HEK293T (cell line): Measurements from ENCODE around the gene SMARCAL1.

Source experiments
- ARNT ChIP-seq: fragments of 450-650 bp; IDR thresholded peaks from 2 replicates; pipeline ENCODE4 v1.6.1; 2017; ENCODE audit warnings: mild to moderate bottlenecking
- BHLHE40 ChIP-seq: fragments of 450-650 bp; IDR thresholded peaks from 2 replicates; pipeline ENCODE4 v1.6.1; 2016; ENCODE audit warnings: mild to moderate bottlenecking, moderate library complexity, borderline replicate concordance
- ELF4 ChIP-seq: fragments of 450-650 bp; IDR thresholded peaks from 2 replicates; pipeline ENCODE4 v1.6.1; 2017; ENCODE audit warnings: antibody characterized with exemption
- FOXA1 ChIP-seq: fragments of 450-650 bp; IDR thresholded peaks from 2 replicates; pipeline ENCODE4 v1.6.1; 2016; ENCODE audit warnings: mild to moderate bottlenecking
- FOXK2 ChIP-seq: fragments of 450-650 bp; IDR thresholded peaks from 2 replicates; pipeline ENCODE4 v1.6.1; 2016; ENCODE audit warnings: mild to moderate bottlenecking
- FOXM1 ChIP-seq: fragments of 450-650 bp; IDR thresholded peaks from 2 replicates; pipeline ENCODE4 v1.6.1; 2017; ENCODE audit warnings: mild to moderate bottlenecking, borderline replicate concordance
- HDGF ChIP-seq: fragments of 450-650 bp; IDR thresholded peaks from 2 replicates; pipeline ENCODE4 v1.6.1; 2017; ENCODE audit warnings: antibody characterized with exemption, borderline replicate concordance
- L3MBTL2 ChIP-seq: fragments of 450-650 bp; conservative IDR thresholded peaks from 2 replicates; pipeline ENCODE4 v1.6.1; 2016; ENCODE audit warnings: mild to moderate bottlenecking
- LEF1 ChIP-seq: fragments of 450-650 bp; IDR thresholded peaks from 2 replicates; pipeline ENCODE4 v1.6.1; 2017; ENCODE audit warnings: mild to moderate bottlenecking, borderline replicate concordance
- NFRKB ChIP-seq: fragments of 450-650 bp; IDR thresholded peaks from 2 replicates; pipeline ENCODE4 v1.6.1; 2016; ENCODE audit warnings: mild to moderate bottlenecking, moderate library complexity
- SP1 ChIP-seq: fragments of 450-650 bp; IDR thresholded peaks from 2 replicates; pipeline ENCODE4 v1.6.1; 2017
- SUZ12 ChIP-seq: fragments of 450-650 bp; IDR thresholded peaks from 2 replicates; pipeline ENCODE4 v1.6.1; 2016; ENCODE audit warnings: mild to moderate bottlenecking
- ZNF384 ChIP-seq: fragments of 450-650 bp; IDR thresholded peaks from 2 replicates; pipeline ENCODE4 v1.6.1; 2016
- TF ChIP-seq, protein P1 (sequence below): fragments of 450-650 bp; IDR thresholded peaks from 2 replicates; pipeline ENCODE4 v1.6.1; 2016

DNA sequence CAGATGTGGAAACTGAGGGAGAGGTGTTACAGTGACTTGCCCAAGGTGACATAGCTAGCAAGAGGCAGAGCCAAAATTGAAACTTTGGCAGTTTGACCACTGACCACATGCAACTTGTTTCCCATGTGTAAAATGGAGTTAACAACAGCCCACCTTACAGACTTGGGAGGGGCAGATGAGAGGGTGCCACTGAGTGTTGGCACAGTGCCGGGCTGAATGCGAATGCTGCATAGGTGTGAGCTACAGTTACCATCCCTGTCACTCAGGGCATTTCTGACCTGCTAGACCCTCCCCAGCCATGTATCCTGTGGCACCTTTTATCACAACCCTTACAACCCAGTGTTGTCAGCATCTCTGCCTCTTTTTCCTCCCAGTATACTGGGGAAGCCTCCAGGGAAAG, 10.8 kb downstream of the SMARCAL1 start:
- TF ChIP-seq ELF4: no peak
- TF ChIP-seq SP1: no peak
- no peak for TF ChIP-seq BHLHE40
- TF ChIP-seq ARNT: no peak
- TF ChIP-seq HDGF: no peak
- no peak for TF ChIP-seq NFRKB
- no peak for TF ChIP-seq LEF1
- TF ChIP-seq, protein P1, sequence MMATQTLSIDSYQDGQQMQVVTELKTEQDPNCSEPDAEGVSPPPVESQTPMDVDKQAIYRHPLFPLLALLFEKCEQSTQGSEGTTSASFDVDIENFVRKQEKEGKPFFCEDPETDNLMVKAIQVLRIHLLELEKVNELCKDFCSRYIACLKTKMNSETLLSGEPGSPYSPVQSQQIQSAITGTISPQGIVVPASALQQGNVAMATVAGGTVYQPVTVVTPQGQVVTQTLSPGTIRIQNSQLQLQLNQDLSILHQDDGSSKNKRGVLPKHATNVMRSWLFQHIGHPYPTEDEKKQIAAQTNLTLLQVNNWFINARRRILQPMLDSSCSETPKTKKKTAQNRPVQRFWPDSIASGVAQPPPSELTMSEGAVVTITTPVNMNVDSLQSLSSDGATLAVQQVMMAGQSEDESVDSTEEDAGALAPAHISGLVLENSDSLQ: no peak
- TF ChIP-seq FOXM1: no peak
- no peak for TF ChIP-seq FOXA1
- no peak for TF ChIP-seq SUZ12
- TF ChIP-seq ZNF384: no peak
- TF ChIP-seq L3MBTL2: no peak
- TF ChIP-seq FOXK2: no peak
